ENCODE data around the gene GALNT14.

The GALNT14 gene

GRCh38 chr2:30899516-30900054 lies 238.7 kb downstream of the GALNT14 start:
- H3K27me3 ChIP-seq (ENCODE audit: control insufficient read depth, insufficient read depth, low read length), result no peaks in the 10 kb centered on the region
- H3K4me3 ChIP-seq (ENCODE audit: low read depth, low read length), result no peak overlapping the region
- no peaks in the 10 kb centered on the region for H3K36me3 ChIP-seq (ENCODE audit: control insufficient read depth, insufficient read depth, low read length)
- no peak overlapping the region for H3K9ac ChIP-seq (ENCODE audit: low read depth, low read length)
- no peaks in the 10 kb centered on the region for H3K9me3 ChIP-seq (ENCODE audit: control insufficient read depth, insufficient read depth, low read length)
- H3K4me1 ChIP-seq (ENCODE audit: control insufficient read depth, insufficient read depth, low read length), result no peaks in the 10 kb centered on the region

GRCh38 chr2:30897539-30897938 lies 240.7 kb downstream of the GALNT14 start:
- H3K4me1 ChIP-seq (ENCODE audit: control insufficient read depth, insufficient read depth, low read length), result no peaks in the 10 kb centered on the region
- H3K4me3 ChIP-seq (ENCODE audit: low read depth, low read length), result no peak overlapping the region
- H3K36me3 ChIP-seq (ENCODE audit: control insufficient read depth, insufficient read depth, low read length), result no peaks in the 10 kb centered on the region
- H3K9ac ChIP-seq (ENCODE audit: low read depth, low read length), result no peak overlapping the region
- no peaks in the 10 kb centered on the region for H3K9me3 ChIP-seq (ENCODE audit: control insufficient read depth, insufficient read depth, low read length)
- H3K27me3 ChIP-seq (ENCODE audit: control insufficient read depth, insufficient read depth, low read length), result no peaks in the 10 kb centered on the region

GRCh38 chr2:30894498-30895119 lies 243.6 kb downstream of the GALNT14 start:
- no peaks in the 10 kb centered on the region for H3K4me1 ChIP-seq (ENCODE audit: control insufficient read depth, insufficient read depth, low read length)
- H3K4me3 ChIP-seq (ENCODE audit: low read depth, low read length), result no peak overlapping the region
- H3K9me3 ChIP-seq (ENCODE audit: control insufficient read depth, insufficient read depth, low read length), result no peaks in the 10 kb centered on the region
- no peaks in the 10 kb centered on the region for H3K27me3 ChIP-seq (ENCODE audit: control insufficient read depth, insufficient read depth, low read length)
- H3K36me3 ChIP-seq (ENCODE audit: control insufficient read depth, insufficient read depth, low read length), result no peaks in the 10 kb centered on the region
- no peak overlapping the region for H3K9ac ChIP-seq (ENCODE audit: low read depth, low read length)

GRCh38 chr2:30888852-30889409 lies 249.3 kb downstream of the GALNT14 start:
- H3K4me1 ChIP-seq (ENCODE audit: control insufficient read depth, insufficient read depth, low read length), result peaks cover 3% of the 10 kb centered on the region
- no peak overlapping the region for H3K9ac ChIP-seq (ENCODE audit: low read depth, low read length)
- H3K4me3 ChIP-seq (ENCODE audit: low read depth, low read length), result no peak overlapping the region
- H3K36me3 ChIP-seq (ENCODE audit: control insufficient read depth, insufficient read depth, low read length), result no peaks in the 10 kb centered on the region
- no peaks in the 10 kb centered on the region for H3K9me3 ChIP-seq (ENCODE audit: control insufficient read depth, insufficient read depth, low read length)
- no peaks in the 10 kb centered on the region for H3K27me3 ChIP-seq (ENCODE audit: control insufficient read depth, insufficient read depth, low read length)

GRCh38 chr2:30886080-30886479 lies 252.2 kb downstream of the GALNT14 start:
- Histone ChIP-seq H3K4me1 (ENCODE audit: control insufficient read depth, insufficient read depth, low read length) (peaks cover 3% of the 10 kb centered on the region), H3K27me3 (ENCODE audit: control insufficient read depth, insufficient read depth, low read length) (no peaks in the 10 kb centered on the region), H3K9me3 (ENCODE audit: control insufficient read depth, insufficient read depth, low read length) (no peaks in the 10 kb centered on the region), H3K9ac (ENCODE audit: low read depth, low read length) (no peak overlapping the region), H3K36me3 (ENCODE audit: control insufficient read depth, insufficient read depth, low read length) (no peaks in the 10 kb centered on the region), H3K4me3 (ENCODE audit: low read depth, low read length) (no peak overlapping the region)

GRCh38 chr2:30883822-30884221 lies 254.4 kb downstream of the GALNT14 start:
- Histone ChIP-seq H3K9ac (ENCODE audit: low read depth, low read length) (no peak overlapping the region), H3K4me1 (ENCODE audit: control insufficient read depth, insufficient read depth, low read length) (peaks cover 3% of the 10 kb centered on the region), H3K4me3 (ENCODE audit: low read depth, low read length) (no peak overlapping the region), H3K27me3 (ENCODE audit: control insufficient read depth, insufficient read depth, low read length) (no peaks in the 10 kb centered on the region), H3K9me3 (ENCODE audit: control insufficient read depth, insufficient read depth, low read length) (no peaks in the 10 kb centered on the region), H3K36me3 (ENCODE audit: control insufficient read depth, insufficient read depth, low read length) (no peaks in the 10 kb centered on the region)

GRCh38 chr2:30883184-30883583 lies 255.1 kb downstream of the GALNT14 start:
- Histone ChIP-seq H3K36me3 (ENCODE audit: control insufficient read depth, insufficient read depth, low read length) (no peaks in the 10 kb centered on the region), H3K9me3 (ENCODE audit: control insufficient read depth, insufficient read depth, low read length) (no peaks in the 10 kb centered on the region), H3K4me3 (ENCODE audit: low read depth, low read length) (no peak overlapping the region), H3K9ac (ENCODE audit: low read depth, low read length) (no peak overlapping the region), H3K4me1 (ENCODE audit: control insufficient read depth, insufficient read depth, low read length) (peaks cover 3% of the 10 kb centered on the region), H3K27me3 (ENCODE audit: control insufficient read depth, insufficient read depth, low read length) (no peaks in the 10 kb centered on the region)

GRCh38 chr2:30880516-30880915 lies 257.7 kb downstream of the GALNT14 start:
- Histone ChIP-seq H3K9ac (ENCODE audit: low read depth, low read length) (no peak overlapping the region), H3K27me3 (ENCODE audit: control insufficient read depth, insufficient read depth, low read length) (no peaks in the 10 kb centered on the region)

GRCh38 chr2:30877833-30878232 lies 260.4 kb downstream of the GALNT14 start:
- H3K9ac ChIP-seq (ENCODE audit: low read depth, low read length), result no peak overlapping the region
- peaks cover 4% of the 10 kb centered on the region for H3K9me3 ChIP-seq (ENCODE audit: control insufficient read depth, insufficient read depth, low read length)
- H3K36me3 ChIP-seq (ENCODE audit: control insufficient read depth, insufficient read depth, low read length), result no peaks in the 10 kb centered on the region
- H3K4me3 ChIP-seq (ENCODE audit: low read depth, low read length), result no peak overlapping the region
- no peaks in the 10 kb centered on the region for H3K4me1 ChIP-seq (ENCODE audit: control insufficient read depth, insufficient read depth, low read length)
- no peaks in the 10 kb centered on the region for H3K27me3 ChIP-seq (ENCODE audit: control insufficient read depth, insufficient read depth, low read length)

More at GRCh38 chr2:30880516-30880915, 257.7 kb downstream of the GALNT14 start:
- Histone ChIP-seq H3K36me3 (ENCODE audit: control insufficient read depth, insufficient read depth, low read length) (no peaks in the 10 kb centered on the region), H3K9me3 (ENCODE audit: control insufficient read depth, insufficient read depth, low read length) (no peaks in the 10 kb centered on the region), H3K4me3 (ENCODE audit: low read depth, low read length) (no peak overlapping the region), H3K4me1 (ENCODE audit: control insufficient read depth, insufficient read depth, low read length) (no peaks in the 10 kb centered on the region)

- Histone ChIP-seq H3K27me3 (ENCODE audit: control insufficient read depth, insufficient read depth, low read length) (no peaks in the 10 kb centered on the region), H3K9me3 (ENCODE audit: control insufficient read depth, insufficient read depth, low read length) (peaks cover 4% of the 10 kb centered on the region), H3K36me3 (ENCODE audit: control insufficient read depth, insufficient read depth, low read length) (no peaks in the 10 kb centered on the region), H3K9ac (ENCODE audit: low read depth, low read length) (no peak overlapping the region), H3K4me1 (ENCODE audit: control insufficient read depth, insufficient read depth, low read length) (peaks cover 4% of the 10 kb centered on the region), H3K4me3 (ENCODE audit: low read depth, low read length) (no peak overlapping the region)
These were observed 265.4 kb downstream of the GALNT14 start for GRCh38 chr2:30872797-30873196.

GRCh38 chr2:30871980-30872789 lies 266.1 kb downstream of the GALNT14 start:
- H3K36me3 ChIP-seq (ENCODE audit: control insufficient read depth, insufficient read depth, low read length), result no peaks in the 10 kb centered on the region
- no peaks in the 10 kb centered on the region for H3K27me3 ChIP-seq (ENCODE audit: control insufficient read depth, insufficient read depth, low read length)
- H3K4me1 ChIP-seq (ENCODE audit: control insufficient read depth, insufficient read depth, low read length), result peaks cover 4% of the 10 kb centered on the region
- H3K9ac ChIP-seq (ENCODE audit: low read depth, low read length), result no peak overlapping the region
- no peak overlapping the region for H3K4me3 ChIP-seq (ENCODE audit: low read depth, low read length)
- peaks cover 4% of the 10 kb centered on the region for H3K9me3 ChIP-seq (ENCODE audit: control insufficient read depth, insufficient read depth, low read length)

All from iPS-15b (cell line).